Neural cell (in vitro differentiated cells): ENCODE measurements around the gene DCDC1. TPM values are rescaled to one million over a fixed set of nuclear protein-coding genes. Genes with fewer than 3 reads are reported as not detected.

Experiments
- H2AFZ ChIP-seq: fragments of 200-600, 300-800 bp; sonication (generic), shearing (Covaris generic); 2 replicates; pipeline ENCODE4 v1.6.0; 2014; ENCODE audit warnings: low read depth, mild to moderate bottlenecking, antibody characterized with exemption, low read length, moderate library complexity
- H3F3A ChIP-seq: fragments of 200-600 bp; shearing (Covaris generic); 2 replicates; pipeline ENCODE4 v1.6.1; 2016; ENCODE audit warnings: mild to moderate bottlenecking, moderate library complexity, mixed read lengths, antibody characterized with exemption, low read length; ENCODE audit not compliant: insufficient read depth, poor library complexity, severe bottlenecking
- H3K27ac ChIP-seq: fragments of 200-600, 300-800 bp; sonication (generic), shearing (Covaris generic); 2 replicates; pipeline ENCODE4 v1.5.1; 2014; ENCODE audit warnings: mild to moderate bottlenecking, low read length, moderate library complexity
- H3K27me3 ChIP-seq: fragments of 300-800, 200-600 bp; sonication (generic), shearing (Covaris generic); 2 replicates; pipeline ENCODE4 v1.6.0; 2014; ENCODE audit warnings: mild to moderate bottlenecking, low read depth, low read length, moderate library complexity; ENCODE audit not compliant: insufficient read depth
- H3K36me3 ChIP-seq: fragments of 300-800, 200-600 bp; sonication (generic), shearing (Covaris generic); 2 replicates; pipeline ENCODE4 v1.5.1; 2014; ENCODE audit warnings: mild to moderate bottlenecking, antibody characterized with exemption, low read length, moderate library complexity; ENCODE audit not compliant: insufficient read depth
- H3K4me2 ChIP-seq: fragments of 300-800, 200-600 bp; sonication (generic), shearing (Covaris generic); 2 replicates; pipeline ENCODE4 v1.6.0; 2014; ENCODE audit warnings: mild to moderate bottlenecking, low read length
- H3K4me3 ChIP-seq: fragments of 300-800, 200-600 bp; sonication (generic), shearing (Covaris generic); 2 replicates; pipeline ENCODE4 v1.5.1; 2014; ENCODE audit warnings: mild to moderate bottlenecking, low read length, moderate library complexity
- H3K79me2 ChIP-seq: fragments of 200-600 bp; shearing (Covaris generic); replicated peaks from 2 replicates; pipeline ENCODE4 v1.6.0; 2014; ENCODE audit warnings: mild to moderate bottlenecking, low read length, moderate library complexity; ENCODE audit not compliant: insufficient read depth
- H3K9ac ChIP-seq: fragments of 300-800, 200-600 bp; sonication (generic), shearing (Covaris generic); 2 replicates; pipeline ENCODE4 v1.6.1; 2016; ENCODE audit warnings: mild to moderate bottlenecking, low read length, mixed read lengths
- H3K9me2 ChIP-seq: fragments of 200-600 bp; shearing (Covaris generic); 2 replicates; pipeline ENCODE4 v1.6.1; 2016; ENCODE audit warnings: mild to moderate bottlenecking, low read length, mixed read lengths; ENCODE audit not compliant: insufficient read depth
- H3K9me3 ChIP-seq: fragments of 200-600, 300-800 bp; sonication (generic), shearing (Covaris generic); 2 replicates; pipeline ENCODE4 v1.6.1; 2016; ENCODE audit warnings: mild to moderate bottlenecking, mixed run types, low read length, moderate library complexity, mixed read lengths
- H4K20me1 ChIP-seq: fragments of 200-600 bp; shearing (Covaris generic); 2 replicates; pipeline ENCODE4 v1.6.1; 2016; ENCODE audit warnings: mild to moderate bottlenecking, mixed run types; ENCODE audit not compliant: insufficient read depth
- EP300 ChIP-seq: fragments of 450-650 bp; conservative IDR thresholded peaks from 2 replicates; pipeline ENCODE4 v1.6.1; 2014; ENCODE audit warnings: antibody characterized with exemption, mild to moderate bottlenecking, moderate library complexity; ENCODE audit not compliant: poor library complexity, severe bottlenecking
- EZH2 ChIP-seq: fragments of 200-600, 300-800 bp; shearing (Covaris generic), sonication (generic); IDR thresholded peaks from 2 replicates; pipeline ENCODE4 v1.6.1; 2014; ENCODE audit warnings: antibody characterized with exemption, low read length, borderline replicate concordance, mild to moderate bottlenecking; ENCODE audit not compliant: insufficient read depth, poor library complexity, severe bottlenecking
- MXI1 ChIP-seq: fragments of 450-650 bp; conservative IDR thresholded peaks from 2 replicates; pipeline ENCODE4 v1.6.1; 2014; ENCODE audit warnings: antibody characterized with exemption, mild to moderate bottlenecking; ENCODE audit not compliant: poor library complexity, severe bottlenecking
- POLR2AphosphoS5 ChIP-seq: IDR thresholded peaks from 2 replicates; pipeline ENCODE4 v1.6.1; 2012
- RAD21 ChIP-seq: fragments of 450-650 bp; conservative IDR thresholded peaks from 2 replicates; pipeline ENCODE4 v1.6.1; 2014; ENCODE audit warnings: antibody characterized with exemption, mild to moderate bottlenecking, moderate library complexity
- SMC3 ChIP-seq: fragments of 450-650 bp; conservative IDR thresholded peaks from 2 replicates; pipeline ENCODE4 v1.6.1; 2014; ENCODE audit warnings: antibody characterized with exemption, mild to moderate bottlenecking, moderate library complexity; ENCODE audit not compliant: poor library complexity
- TAF1 ChIP-seq: IDR thresholded peaks from 2 replicates; pipeline ENCODE4 v1.6.1; 2012; ENCODE audit warnings: low read depth
- polyA plus RNA-seq: library from polyadenylated mRNA; depleted of rRNA; stranded (reverse); fragments of >200 nt; gene quantifications from 2 replicates; pipeline ENCODE4 v1.2.3, GENCODE V29; 2014
- TF ChIP-seq, protein P1 (sequence below): fragments of 450-650 bp; IDR thresholded peaks from 2 replicates; pipeline ENCODE4 v1.5.1; 2014; ENCODE audit warnings: antibody characterized with exemption, mild to moderate bottlenecking, moderate library complexity; ENCODE audit not compliant: poor library complexity, severe bottlenecking
- TF ChIP-seq, protein P2 (sequence below): IDR thresholded peaks from 2 replicates; pipeline ENCODE4 v1.6.1; 2012; ENCODE audit warnings: borderline replicate concordance

The DCDC1 gene
- polyA plus RNA-seq, 1 donor from 2014 or later: 5.0 TPM

DNA sequence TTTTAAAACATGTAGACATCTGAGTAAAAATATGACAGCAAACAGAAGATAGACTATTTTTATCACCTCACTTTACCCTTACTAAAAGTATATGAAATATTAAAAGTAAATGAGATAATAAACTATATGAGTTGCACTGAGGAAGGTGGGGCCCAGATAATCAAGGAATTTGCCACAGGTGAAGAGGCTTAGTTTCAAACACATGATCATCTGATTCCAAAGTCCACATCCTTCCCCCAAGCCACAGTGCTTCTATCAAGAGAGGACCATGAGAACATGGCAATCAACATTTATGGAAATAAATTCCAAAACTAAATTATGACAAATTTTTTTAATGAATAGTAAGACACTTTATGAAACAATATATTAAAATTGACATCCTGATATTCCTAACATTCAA lies 384.0 kb downstream of the DCDC1 start:
- no peaks in the 10 kb centered on the region for H4K20me1 ChIP-seq
- no peak for TF ChIP-seq POLR2AphosphoS5
- TF ChIP-seq RAD21: no peak
- TF ChIP-seq, protein P1, sequence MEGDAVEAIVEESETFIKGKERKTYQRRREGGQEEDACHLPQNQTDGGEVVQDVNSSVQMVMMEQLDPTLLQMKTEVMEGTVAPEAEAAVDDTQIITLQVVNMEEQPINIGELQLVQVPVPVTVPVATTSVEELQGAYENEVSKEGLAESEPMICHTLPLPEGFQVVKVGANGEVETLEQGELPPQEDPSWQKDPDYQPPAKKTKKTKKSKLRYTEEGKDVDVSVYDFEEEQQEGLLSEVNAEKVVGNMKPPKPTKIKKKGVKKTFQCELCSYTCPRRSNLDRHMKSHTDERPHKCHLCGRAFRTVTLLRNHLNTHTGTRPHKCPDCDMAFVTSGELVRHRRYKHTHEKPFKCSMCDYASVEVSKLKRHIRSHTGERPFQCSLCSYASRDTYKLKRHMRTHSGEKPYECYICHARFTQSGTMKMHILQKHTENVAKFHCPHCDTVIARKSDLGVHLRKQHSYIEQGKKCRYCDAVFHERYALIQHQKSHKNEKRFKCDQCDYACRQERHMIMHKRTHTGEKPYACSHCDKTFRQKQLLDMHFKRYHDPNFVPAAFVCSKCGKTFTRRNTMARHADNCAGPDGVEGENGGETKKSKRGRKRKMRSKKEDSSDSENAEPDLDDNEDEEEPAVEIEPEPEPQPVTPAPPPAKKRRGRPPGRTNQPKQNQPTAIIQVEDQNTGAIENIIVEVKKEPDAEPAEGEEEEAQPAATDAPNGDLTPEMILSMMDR: no peak
- TF ChIP-seq SMC3: no peak
- no peak for TF ChIP-seq TAF1
- TF ChIP-seq MXI1: no peak
- TF ChIP-seq, protein P2, sequence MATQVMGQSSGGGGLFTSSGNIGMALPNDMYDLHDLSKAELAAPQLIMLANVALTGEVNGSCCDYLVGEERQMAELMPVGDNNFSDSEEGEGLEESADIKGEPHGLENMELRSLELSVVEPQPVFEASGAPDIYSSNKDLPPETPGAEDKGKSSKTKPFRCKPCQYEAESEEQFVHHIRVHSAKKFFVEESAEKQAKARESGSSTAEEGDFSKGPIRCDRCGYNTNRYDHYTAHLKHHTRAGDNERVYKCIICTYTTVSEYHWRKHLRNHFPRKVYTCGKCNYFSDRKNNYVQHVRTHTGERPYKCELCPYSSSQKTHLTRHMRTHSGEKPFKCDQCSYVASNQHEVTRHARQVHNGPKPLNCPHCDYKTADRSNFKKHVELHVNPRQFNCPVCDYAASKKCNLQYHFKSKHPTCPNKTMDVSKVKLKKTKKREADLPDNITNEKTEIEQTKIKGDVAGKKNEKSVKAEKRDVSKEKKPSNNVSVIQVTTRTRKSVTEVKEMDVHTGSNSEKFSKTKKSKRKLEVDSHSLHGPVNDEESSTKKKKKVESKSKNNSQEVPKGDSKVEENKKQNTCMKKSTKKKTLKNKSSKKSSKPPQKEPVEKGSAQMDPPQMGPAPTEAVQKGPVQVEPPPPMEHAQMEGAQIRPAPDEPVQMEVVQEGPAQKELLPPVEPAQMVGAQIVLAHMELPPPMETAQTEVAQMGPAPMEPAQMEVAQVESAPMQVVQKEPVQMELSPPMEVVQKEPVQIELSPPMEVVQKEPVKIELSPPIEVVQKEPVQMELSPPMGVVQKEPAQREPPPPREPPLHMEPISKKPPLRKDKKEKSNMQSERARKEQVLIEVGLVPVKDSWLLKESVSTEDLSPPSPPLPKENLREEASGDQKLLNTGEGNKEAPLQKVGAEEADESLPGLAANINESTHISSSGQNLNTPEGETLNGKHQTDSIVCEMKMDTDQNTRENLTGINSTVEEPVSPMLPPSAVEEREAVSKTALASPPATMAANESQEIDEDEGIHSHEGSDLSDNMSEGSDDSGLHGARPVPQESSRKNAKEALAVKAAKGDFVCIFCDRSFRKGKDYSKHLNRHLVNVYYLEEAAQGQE: no peak
- no peak overlapping the region for H3K9ac ChIP-seq
- no peak overlapping the region for H3K27ac ChIP-seq
- H2AFZ ChIP-seq: no peak overlapping the region
- H3K79me2 ChIP-seq: no peaks in the 10 kb centered on the region
- H3K9me2 ChIP-seq: no peaks in the 10 kb centered on the region
- H3K4me3 ChIP-seq: no peak overlapping the region
- H3K36me3 ChIP-seq: no peaks in the 10 kb centered on the region
- no peaks in the 10 kb centered on the region for H3K27me3 ChIP-seq
- H3F3A ChIP-seq: no peaks in the 10 kb centered on the region
- H3K9me3 ChIP-seq: no peaks in the 10 kb centered on the region
- no peak overlapping the region for H3K4me2 ChIP-seq

DNA sequence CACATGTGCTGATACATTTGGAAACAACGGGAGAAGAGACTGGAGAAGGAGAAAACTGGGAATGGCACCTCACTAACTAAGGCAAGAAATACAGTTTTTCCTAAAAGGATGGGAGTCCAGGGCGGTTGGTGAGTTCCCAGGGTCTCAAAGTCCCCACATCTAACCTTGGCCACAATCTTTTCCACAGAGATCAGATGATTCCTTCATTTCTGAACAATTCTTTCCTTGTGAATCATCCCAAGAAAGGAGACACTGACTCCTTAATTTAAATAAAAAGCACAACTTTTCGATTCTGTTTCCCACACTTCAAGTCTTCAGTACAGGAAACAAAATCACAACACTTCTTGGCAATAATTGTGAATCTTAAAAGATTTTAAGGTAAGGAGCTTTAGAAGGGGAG lies 384.7 kb downstream of the DCDC1 start:
- H3K9ac ChIP-seq: no peak overlapping the region
- no peaks in the 10 kb centered on the region for H3K9me3 ChIP-seq
- H3F3A ChIP-seq: no peaks in the 10 kb centered on the region
- H3K79me2 ChIP-seq: no peaks in the 10 kb centered on the region
- no peak overlapping the region for H2AFZ ChIP-seq
- no peaks in the 10 kb centered on the region for H3K27me3 ChIP-seq
- H3K27ac ChIP-seq: no peak overlapping the region
- TF ChIP-seq RAD21: no peak
- TF ChIP-seq, protein P2: no peak
- TF ChIP-seq TAF1: no peak
- TF ChIP-seq MXI1: no peak
- TF ChIP-seq, protein P1: no peak
- TF ChIP-seq EZH2: no peak
- no peak for TF ChIP-seq EP300
- TF ChIP-seq SMC3: no peak
- no peak for TF ChIP-seq POLR2AphosphoS5
- H4K20me1 ChIP-seq: no peaks in the 10 kb centered on the region
- H3K4me3 ChIP-seq: no peak overlapping the region
- no peaks in the 10 kb centered on the region for H3K9me2 ChIP-seq
- H3K36me3 ChIP-seq: no peaks in the 10 kb centered on the region
- no peak overlapping the region for H3K4me2 ChIP-seq
